Right renal cortex interstitium (tissue), 3 donors: ENCODE results near the gene TAF1B. TPM values are rescaled to one million over a fixed set of nuclear protein-coding genes. Genes with fewer than 3 reads are reported as not detected.

ENCODE experiments used
- DNase-seq, 3 donors: peaks; one replicate each; pipeline ENCODE4 v3.0.0-alpha.2; 2013; ENCODE audit warnings: low read depth in 3 of 3, low spot score in 2 of 3
- polyA plus RNA-seq, 3 donors: library from polyadenylated mRNA; unstranded; fragments of 120-200 nt; gene quantifications; one replicate each; pipeline ENCODE4 v1.2.1, GENCODE V29; 2013; ENCODE audit not compliant: insufficient read length in 3 of 3

The TAF1B gene
- polyA plus RNA-seq, result 10 to 100 TPM; 29.4 to 31.2 (median 30.7) TPM

DNA sequence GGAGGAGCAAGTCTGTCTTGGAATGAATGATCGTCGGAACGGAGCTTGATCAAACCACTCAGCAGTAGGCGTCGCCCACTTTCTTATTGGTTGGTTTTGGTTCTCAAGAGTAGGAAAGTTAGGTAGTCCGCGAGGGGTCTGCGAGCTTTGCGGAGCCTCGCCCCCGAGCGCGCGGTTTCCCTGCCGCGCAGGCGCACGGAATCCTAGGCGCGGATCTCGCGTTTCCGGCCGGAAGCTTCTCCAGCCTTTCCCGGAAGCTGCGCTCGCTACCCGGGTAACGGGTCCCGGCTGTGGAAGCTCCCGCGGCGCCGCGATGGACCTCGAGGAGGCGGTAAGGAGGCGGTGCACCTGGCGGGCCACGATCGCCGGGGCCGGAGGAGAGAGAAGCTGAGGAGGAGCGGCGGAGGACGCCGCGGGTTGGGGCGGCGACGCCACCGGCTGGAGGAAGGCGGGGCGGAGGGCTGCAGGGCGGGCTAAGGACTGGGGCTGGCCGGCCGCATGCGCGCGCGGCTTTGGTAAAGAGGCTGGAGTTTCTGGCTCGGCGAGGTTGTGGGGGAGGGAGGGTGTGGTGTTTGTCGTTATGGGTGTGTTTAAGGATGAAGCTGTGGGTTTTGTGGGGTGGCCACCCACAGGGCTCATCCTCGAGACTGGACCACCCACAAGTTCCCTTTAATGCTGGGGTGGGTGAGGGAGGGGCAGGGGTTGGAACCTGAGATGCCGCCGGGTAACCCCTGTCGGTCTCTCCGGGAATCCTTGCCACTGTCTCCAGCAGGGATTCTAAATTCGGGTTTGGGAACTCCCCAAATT is at the start of gene TAF1B:
TAF1B (plus strand) TSS at position 246 of the 807 bp plus-strand sequence; CDS start at position 314, 68 bp downstream.
- peak; percentile 86 to 92 (median 87) for DNase-seq

- DNase-seq, result no peak
Measured at GRCh38 chr2:9793918-9794717, 49.2 kb upstream of the TAF1B start.

- DNase-seq, result no peak
Measured at GRCh38 chr2:9795071-9795470, 48.2 kb upstream of the TAF1B start.

- no peak for DNase-seq
Measured at GRCh38 chr2:9796056-9797010, 46.9 kb upstream of the TAF1B start.

- DNase-seq, result no peak
Measured at GRCh38 chr2:9797086-9797485, 46.2 kb upstream of the TAF1B start.

GRCh38 chr2:9797681-9798556 is 45.4 kb upstream of the TAF1B start:
- no peak for DNase-seq

DNA sequence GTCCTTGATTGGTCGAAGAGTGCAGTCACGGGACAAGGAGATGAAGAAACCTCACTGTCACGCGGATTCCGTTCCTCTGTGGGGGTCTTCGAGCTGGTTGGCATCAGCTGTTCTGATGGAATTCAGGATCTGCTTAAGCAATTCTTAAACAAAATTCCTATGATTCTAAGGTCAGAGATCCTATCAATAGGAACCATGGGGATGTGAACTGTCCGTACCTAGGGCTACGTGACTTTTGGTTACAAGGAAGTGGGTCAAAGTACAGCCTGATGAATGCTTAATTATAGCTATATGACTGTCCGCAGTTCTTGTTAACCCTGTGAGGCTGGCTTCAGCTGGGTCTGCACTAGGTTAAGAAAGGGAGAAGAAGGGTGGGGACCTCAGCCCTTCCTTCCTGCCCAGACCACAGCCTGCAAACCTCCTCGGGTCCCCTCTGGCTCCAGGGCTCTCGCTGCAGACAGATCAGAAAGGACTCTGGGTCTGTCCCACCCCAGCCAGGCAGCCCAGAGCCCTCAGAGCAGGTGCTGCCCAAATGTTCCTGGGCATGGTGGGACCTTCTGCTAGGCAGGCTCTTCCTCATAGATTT is 44.2 kb upstream of the TAF1B start:
- DNase-seq, result no peak

DNA sequence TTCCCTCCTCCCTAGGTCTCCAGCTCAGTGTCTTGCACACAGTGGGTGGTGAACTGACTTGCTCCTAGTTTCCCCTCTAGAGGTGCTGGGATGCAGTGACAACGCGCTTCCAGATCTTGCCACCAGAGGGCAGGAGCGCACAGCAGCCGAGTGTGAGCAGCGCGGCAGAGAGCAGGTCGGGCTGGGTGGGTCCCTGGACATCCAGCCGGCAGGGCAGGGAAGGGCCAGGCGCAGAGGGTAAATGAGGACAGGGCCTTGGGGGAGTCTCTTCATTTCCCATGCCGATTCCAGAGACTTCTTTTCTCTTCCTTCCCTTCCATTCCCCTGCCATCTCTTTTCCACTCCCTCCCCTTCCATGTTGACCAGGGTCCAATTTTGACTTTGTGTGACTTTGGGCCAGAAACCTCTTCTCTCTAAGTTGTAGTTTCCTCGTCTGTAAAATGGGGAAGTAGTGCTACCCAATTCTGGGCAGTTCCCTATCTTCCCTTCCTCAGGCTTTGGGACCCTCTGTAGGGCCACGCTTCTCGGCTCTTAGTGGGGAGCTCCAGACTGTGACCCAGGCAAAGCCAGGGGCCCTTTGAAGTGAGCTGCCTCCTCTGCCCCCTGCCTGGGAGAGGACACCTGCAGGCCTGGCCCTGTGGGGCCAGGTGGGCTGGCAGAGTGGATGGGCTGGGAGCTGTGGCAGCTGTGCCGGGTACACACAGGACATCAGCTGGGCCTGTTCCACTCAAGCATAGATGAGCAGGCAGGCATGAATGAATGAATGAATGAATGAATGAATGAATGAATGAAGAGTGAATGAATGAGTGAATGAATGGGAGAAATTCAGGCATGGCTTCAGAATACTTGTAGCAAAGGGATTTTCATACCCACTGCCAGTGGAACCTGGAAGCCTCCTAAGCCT is 43.3 kb upstream of the TAF1B start:
- DNase-seq, result peak; percentile 52 to 67 (median 59)

DNA sequence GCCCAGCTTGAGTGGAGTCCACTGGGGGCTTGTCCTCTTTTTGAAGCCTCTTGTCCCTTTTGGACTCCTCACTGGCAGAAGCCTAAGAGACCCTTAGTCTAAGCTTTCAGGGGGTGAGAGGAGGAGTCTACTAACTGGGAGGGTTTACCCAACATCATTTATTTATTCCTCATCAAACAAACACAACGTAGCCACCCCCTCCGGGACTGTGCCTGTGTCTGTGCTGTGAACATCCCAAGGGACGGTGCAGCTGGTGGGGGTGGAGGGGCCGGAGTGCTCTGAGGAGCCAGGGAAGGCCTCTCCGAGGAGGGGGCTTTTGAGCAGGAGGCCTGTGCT is 42.7 kb upstream of the TAF1B start:
- DNase-seq, result no peak

GRCh38 chr2:9800975-9801726 is 42.1 kb upstream of the TAF1B start:
- no peak for DNase-seq

- DNase-seq, result no peak
Measured at GRCh38 chr2:9802576-9802993, 40.7 kb upstream of the TAF1B start.

DNA sequence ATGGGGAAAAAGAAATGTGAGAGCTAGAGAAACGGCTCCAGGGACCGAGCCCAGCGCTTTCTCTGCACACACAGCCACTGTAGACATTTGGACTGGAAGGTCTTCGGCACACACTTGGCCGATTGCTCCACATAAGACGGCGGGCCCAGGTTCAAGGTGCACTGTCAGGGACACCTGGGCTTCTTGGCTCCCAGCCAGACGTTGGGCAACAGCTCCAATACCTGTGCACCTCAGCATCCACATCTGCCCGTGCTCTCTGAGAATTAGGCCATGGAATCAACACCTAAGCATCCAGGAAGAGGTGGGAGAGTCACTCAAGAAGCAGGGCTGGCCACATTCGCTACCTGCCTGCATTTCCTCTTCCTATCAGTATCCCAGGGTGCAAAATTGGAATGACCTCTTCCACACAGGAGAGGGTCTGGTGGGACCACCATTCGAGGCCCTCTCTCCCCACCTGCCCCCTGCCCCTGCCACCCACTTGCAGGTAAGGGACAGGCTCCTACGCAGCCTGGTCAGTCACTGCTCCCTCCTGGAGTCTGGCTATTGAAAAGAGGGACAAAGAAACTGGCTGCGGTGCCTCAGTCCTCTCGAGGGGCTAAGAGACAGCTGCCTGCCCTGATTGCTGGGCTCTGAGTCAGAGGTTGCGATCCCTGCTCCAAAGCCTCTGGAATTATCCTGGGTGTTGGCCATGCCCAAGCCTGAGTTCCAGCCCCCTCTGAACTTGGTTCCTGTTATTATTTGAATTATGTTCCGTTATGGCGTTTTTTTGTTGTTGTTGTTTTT is 40.1 kb upstream of the TAF1B start:
- no peak for DNase-seq

GRCh38 chr2:9805435-9806297 is 37.6 kb upstream of the TAF1B start:
- DNase-seq, result no peak

DNA sequence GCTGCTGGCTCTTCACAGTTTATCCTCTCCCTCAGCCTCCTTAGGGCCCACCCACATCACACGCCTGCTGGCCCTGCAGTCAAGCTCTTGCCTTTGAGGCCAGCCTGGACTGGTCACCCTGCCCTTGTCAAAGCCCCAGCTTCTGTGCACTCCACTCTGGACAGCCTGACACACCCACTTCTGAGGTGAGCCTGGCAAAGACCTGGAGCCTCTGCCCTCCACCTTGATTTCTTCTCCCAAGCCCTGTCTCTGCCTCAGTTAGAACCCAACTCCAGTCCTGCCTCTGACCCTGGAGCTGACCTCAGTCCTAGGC is 37.0 kb upstream of the TAF1B start:
- no peak for DNase-seq

DNA sequence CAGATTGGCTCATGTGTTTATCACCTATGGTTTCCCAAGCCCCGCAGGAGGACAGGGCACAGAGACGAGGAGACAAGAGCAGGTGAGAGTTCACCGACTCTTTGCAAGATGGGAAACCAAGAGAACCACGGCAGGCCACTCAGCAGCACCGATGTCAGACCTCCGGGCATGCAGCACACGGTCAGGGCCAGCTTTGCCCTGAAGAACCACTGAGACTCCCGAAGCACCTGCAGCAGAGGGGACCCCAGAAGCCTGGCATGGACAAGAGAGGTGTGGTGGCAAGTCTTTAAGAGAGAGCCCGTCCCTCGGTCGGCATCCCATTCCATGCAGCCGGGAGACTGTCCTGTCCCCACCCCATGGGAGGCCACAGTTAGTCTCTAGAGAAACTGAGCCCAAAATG is 36.6 kb upstream of the TAF1B start:
- DNase-seq, result no peak

DNA sequence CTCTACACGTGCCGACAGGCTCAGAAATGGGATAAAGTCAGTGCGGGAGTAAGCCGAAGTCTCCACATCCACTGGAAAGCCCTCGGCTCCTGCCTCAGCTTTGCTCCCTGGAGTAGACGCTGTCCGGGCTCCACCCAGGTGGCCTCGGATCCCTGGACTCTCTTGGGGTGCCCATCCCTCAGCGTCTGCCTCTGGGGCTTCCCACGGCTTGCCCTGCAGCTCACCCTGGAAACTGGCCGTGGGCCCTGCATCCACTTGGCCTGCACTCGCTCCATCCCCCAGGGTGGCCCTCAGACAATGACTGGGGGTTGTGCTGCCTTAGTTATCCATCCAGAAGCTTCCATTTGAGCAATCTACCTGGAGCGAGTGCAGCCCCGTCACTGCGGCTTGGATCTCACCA is 36.2 kb upstream of the TAF1B start:
- no peak for DNase-seq
